PFSK-1 (cell line): ENCODE data around the gene ERC2.

Experiments
- POLR2AphosphoS5 ChIP-seq: IDR thresholded peaks from 2 replicates; pipeline ENCODE4 v1.6.1; 2012; ENCODE audit warnings: low read depth, mild to moderate bottlenecking, control low read depth, low read length, moderate library complexity
- REST ChIP-seq, 2 experiments: IDR thresholded peaks; 2 replicates each; pipeline versions ENCODE4 v1.6.1 to v1.8.0; 2011 to 2012; ENCODE audit warnings: low read depth in 2 of 2, low read length in 2 of 2, control low read depth in 1 of 2, inconsistent platforms in 1 of 2, mild to moderate bottlenecking in 1 of 2, moderate library complexity in 1 of 2; ENCODE audit not compliant: insufficient read depth in 1 of 2
- SIN3A ChIP-seq: IDR thresholded peaks from 2 replicates; pipeline ENCODE4 v1.6.1; 2012; ENCODE audit warnings: mild to moderate bottlenecking, low read length, moderate library complexity, borderline replicate concordance; ENCODE audit not compliant: insufficient read depth
- TAF1 ChIP-seq: IDR thresholded peaks from 2 replicates; pipeline ENCODE4 v1.6.1; 2012; ENCODE audit warnings: low read length, control low read depth, borderline replicate concordance; ENCODE audit not compliant: insufficient read depth

GRCh38 chr3:55771503-55771902, 696.8 kb downstream of the ERC2 start:
- TF ChIP-seq SIN3A = no peak
- TF ChIP-seq POLR2AphosphoS5 = no peak
- TF ChIP-seq TAF1 = no peak
- TF ChIP-seq REST (IDR thresholded peaks at IDR 0.05; ENCODE audit: insufficient read depth in 1 of 2, low read depth in 2 of 2, low read length in 2 of 2) = no peak
